HepG2 (cell line): ENCODE data around the gene DLST. TPM values are rescaled to one million over a fixed set of nuclear protein-coding genes. Genes with fewer than 3 reads are reported as not detected.

Experiments
- ATF5 ChIP-seq: sonication (generic); formaldehyde crosslinking; IDR thresholded peaks from 2 replicates; pipeline ENCODE4 v1.4.0; 2020; ENCODE audit warnings: mild to moderate bottlenecking, low read depth, missing genetic modification reagents
- DPF2 ChIP-seq: sonication (generic); formaldehyde crosslinking; IDR thresholded peaks from 2 replicates; pipeline ENCODE4 v1.4.0; 2020; ENCODE audit warnings: mild to moderate bottlenecking, low read depth, missing genetic modification reagents, borderline replicate concordance
- FOXP4 ChIP-seq: sonication (generic); formaldehyde crosslinking; IDR thresholded peaks from 2 replicates; pipeline ENCODE4 v1.4.0; 2020; ENCODE audit warnings: missing genetic modification reagents
- SMAD3 ChIP-seq: sonication (generic); formaldehyde crosslinking; IDR thresholded peaks from 2 replicates; pipeline ENCODE4 v1.4.0; 2020; ENCODE audit warnings: missing genetic modification reagents
- SMYD3 ChIP-seq: sonication (generic); formaldehyde crosslinking; IDR thresholded peaks from 2 replicates; pipeline ENCODE4 v1.8.1; 2023; ENCODE audit warnings: mild to moderate bottlenecking, missing genetic modification reagents
- UBTF ChIP-seq: sonication (generic); formaldehyde crosslinking; IDR thresholded peaks from 2 replicates; pipeline ENCODE4 v1.4.0; 2020; ENCODE audit warnings: mild to moderate bottlenecking, missing genetic modification reagents
- ZFP37 ChIP-seq: sonication (generic); formaldehyde crosslinking; IDR thresholded peaks from 2 replicates; pipeline ENCODE4 v1.4.0; 2020; ENCODE audit warnings: missing genetic modification reagents, borderline replicate concordance
- ZFP90 ChIP-seq: sonication (generic); formaldehyde crosslinking; IDR thresholded peaks from 2 replicates; pipeline ENCODE4 v1.8.0; 2022; ENCODE audit warnings: missing genetic modification reagents, mild to moderate bottlenecking, inconsistent platforms, borderline replicate concordance
- ZNF230 ChIP-seq: sonication (generic); formaldehyde crosslinking; IDR thresholded peaks from 2 replicates; pipeline ENCODE4 v1.4.0; 2020; ENCODE audit warnings: mild to moderate bottlenecking, missing genetic modification reagents
- ZNF563 ChIP-seq: sonication (generic); formaldehyde crosslinking; IDR thresholded peaks from 2 replicates; pipeline ENCODE4 v1.8.0; 2022; ENCODE audit warnings: mild to moderate bottlenecking, moderate library complexity, missing genetic modification reagents
- ZNF605 ChIP-seq: sonication (generic); formaldehyde crosslinking; IDR thresholded peaks from 2 replicates; pipeline ENCODE4 v1.8.0; 2022; ENCODE audit warnings: mild to moderate bottlenecking, missing genetic modification reagents
- ZNF614 ChIP-seq: IDR thresholded peaks from 2 replicates; pipeline ENCODE4 v1.6.1; 2018; ENCODE audit warnings: missing biosample characterization, missing genetic modification reagents, inconsistent platforms, borderline replicate concordance
- ZSCAN30 ChIP-seq: sonication (generic); formaldehyde crosslinking; IDR thresholded peaks from 2 replicates; pipeline ENCODE4 v1.5.0; 2020; ENCODE audit warnings: mild to moderate bottlenecking, missing genetic modification reagents
- polyA plus RNA-seq, 8 experiments: library from polyadenylated mRNA; depleted of rRNA in 3 of 8; stranded (reverse) in 7 of 8; unstranded in 1 of 8; fragments of >200 nt; fragmentation: Illumina TruSeq in 4 of 8; extraction: Trizol in 4 of 8; gene quantifications; 2 replicates each; pipeline versions ENCODE4 v1.2.1 to v1.2.3, GENCODE V29; 2011 to 2016; ENCODE audit warnings: low read depth in 4 of 8, missing spikeins in 1 of 8, mixed read lengths in 1 of 8; ENCODE audit not compliant: insufficient read depth in 1 of 8
- total RNA-seq, 5 experiments: library from RNA; depleted of rRNA; stranded (reverse); fragments of >200 nt; fragmentation: Illumina TruSeq; extraction: Trizol; gene quantifications; 2 replicates each; pipeline ENCODE4 v1.2.3, GENCODE V29; 2016; ENCODE audit warnings: low read depth in 1 of 5
- TF ChIP-seq, protein P1 (sequence below): sonication (generic); formaldehyde crosslinking; IDR thresholded peaks from 2 replicates; pipeline ENCODE4 v1.5.0; 2020; ENCODE audit warnings: missing genetic modification reagents
- TF ChIP-seq, protein P2 (sequence below): sonication (generic); formaldehyde crosslinking; IDR thresholded peaks from 2 replicates; pipeline ENCODE4 v1.4.0; 2020; ENCODE audit warnings: missing genetic modification reagents
- TF ChIP-seq, protein P3 (sequence below): sonication (generic); formaldehyde crosslinking; IDR thresholded peaks from 2 replicates; pipeline ENCODE4 v1.5.1; 2020; ENCODE audit warnings: missing genetic modification reagents, mild to moderate bottlenecking, borderline replicate concordance

The DLST gene
- total and polyA plus RNA-seq, 2 of the 13 experiments (the other 11 are each of a cell fraction or from before 2014, with no cell fraction given): 56.5 to 94.3 TPM

DNA sequence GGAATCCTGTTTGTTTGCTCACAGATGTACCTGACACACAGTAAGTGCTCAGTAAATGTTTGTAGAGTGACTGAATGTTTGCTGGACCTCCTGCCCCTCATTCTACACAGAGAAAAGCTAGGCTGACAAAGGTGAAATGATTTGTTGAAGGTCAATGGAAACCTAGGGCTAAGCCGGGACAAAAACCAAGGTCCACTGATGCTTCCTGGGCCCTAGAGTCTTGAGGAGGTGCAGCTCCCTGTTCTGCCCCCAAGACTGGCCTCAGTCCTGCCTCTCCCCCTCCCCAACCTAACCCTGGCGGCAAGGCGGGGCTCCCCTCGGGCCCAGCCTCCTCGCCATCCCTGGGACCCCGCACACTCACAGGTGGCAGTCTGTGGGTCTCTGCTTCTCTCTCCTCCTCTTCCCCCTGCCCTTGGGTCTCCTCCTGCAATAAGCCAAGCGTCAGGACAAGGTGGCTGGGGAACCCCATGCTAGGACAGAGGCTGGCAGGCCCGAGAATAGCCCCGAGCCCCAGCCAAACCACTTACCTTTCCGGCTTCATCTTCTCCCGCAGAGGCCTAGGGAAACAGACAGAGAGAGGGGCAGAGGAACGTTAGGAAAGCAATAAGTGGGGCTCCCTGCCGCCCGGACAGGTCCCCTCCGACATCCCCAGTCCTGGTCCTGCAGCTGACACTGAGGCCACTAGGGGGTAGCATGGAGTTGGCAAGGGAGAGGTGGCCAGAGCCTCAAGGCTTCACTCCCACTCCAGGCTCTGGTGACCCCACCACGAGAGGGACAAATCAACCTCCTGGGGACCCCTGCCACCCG is 64.3 kb downstream of the DLST start (continued):
- TF ChIP-seq DPF2 (no peak; the same call in 1 of the 2 replicates), FOXP4 (CRISPR knock-in tag) (peak; percentile 85), UBTF (CRISPR knock-in tag) (0 out of 2 replicates have a peak, but pooled peaks have one; percentile 9), ZFP37 (CRISPR knock-in tag) (no peak), ATF5 (no peak), ZNF605 (CRISPR knock-in tag) (no peak), SMYD3 (CRISPR knock-in tag) (no peak), ZNF563 (0 out of 2 replicates have a peak, but pooled peaks have one; percentile 18), ZNF230 (CRISPR knock-in tag) (no peak), ZSCAN30 (CRISPR knock-in tag) (no peak), ZFP90 (CRISPR knock-in tag) (no peak), SMAD3 (no peak), ZNF614 (CRISPR knock-in tag) (no peak)
- TF ChIP-seq, protein P1, sequence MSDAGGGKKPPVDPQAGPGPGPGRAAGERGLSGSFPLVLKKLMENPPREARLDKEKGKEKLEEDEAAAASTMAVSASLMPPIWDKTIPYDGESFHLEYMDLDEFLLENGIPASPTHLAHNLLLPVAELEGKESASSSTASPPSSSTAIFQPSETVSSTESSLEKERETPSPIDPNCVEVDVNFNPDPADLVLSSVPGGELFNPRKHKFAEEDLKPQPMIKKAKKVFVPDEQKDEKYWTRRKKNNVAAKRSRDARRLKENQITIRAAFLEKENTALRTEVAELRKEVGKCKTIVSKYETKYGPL (CRISPR knock-in tag): no peak
- TF ChIP-seq, protein P2, sequence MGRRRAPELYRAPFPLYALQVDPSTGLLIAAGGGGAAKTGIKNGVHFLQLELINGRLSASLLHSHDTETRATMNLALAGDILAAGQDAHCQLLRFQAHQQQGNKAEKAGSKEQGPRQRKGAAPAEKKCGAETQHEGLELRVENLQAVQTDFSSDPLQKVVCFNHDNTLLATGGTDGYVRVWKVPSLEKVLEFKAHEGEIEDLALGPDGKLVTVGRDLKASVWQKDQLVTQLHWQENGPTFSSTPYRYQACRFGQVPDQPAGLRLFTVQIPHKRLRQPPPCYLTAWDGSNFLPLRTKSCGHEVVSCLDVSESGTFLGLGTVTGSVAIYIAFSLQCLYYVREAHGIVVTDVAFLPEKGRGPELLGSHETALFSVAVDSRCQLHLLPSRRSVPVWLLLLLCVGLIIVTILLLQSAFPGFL (CRISPR knock-in tag): no peak
- TF ChIP-seq, protein P3, sequence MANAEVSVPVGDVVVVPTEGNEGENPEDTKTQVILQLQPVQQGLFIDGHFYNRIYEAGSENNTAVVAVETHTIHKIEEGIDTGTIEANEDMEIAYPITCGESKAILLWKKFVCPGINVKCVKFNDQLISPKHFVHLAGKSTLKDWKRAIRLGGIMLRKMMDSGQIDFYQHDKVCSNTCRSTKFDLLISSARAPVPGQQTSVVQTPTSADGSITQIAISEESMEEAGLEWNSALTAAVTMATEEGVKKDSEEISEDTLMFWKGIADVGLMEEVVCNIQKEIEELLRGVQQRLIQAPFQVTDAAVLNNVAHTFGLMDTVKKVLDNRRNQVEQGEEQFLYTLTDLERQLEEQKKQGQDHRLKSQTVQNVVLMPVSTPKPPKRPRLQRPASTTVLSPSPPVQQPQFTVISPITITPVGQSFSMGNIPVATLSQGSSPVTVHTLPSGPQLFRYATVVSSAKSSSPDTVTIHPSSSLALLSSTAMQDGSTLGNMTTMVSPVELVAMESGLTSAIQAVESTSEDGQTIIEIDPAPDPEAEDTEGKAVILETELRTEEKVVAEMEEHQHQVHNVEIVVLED (CRISPR knock-in tag): peak; percentile 42; the same call in 1 of the 2 replicates
